ENCODE data around the gene CYBC1. TPM values are rescaled to one million over a fixed set of nuclear protein-coding genes. Genes with fewer than 3 reads are reported as not detected.

The CYBC1 gene
- total RNA-seq, 1 donor from 2014 or later, result 75.7 TPM

- peaks cover 31% of the 10 kb centered on the region for H3K36me3 Mint-ChIP-seq (ENCODE audit: low read depth, unreplicated experiment)
- no peak overlapping the region for H3K27ac Mint-ChIP-seq (ENCODE audit: unreplicated experiment)
- H3K4me3 Mint-ChIP-seq (ENCODE audit: unreplicated experiment), result no peak overlapping the region
- no peaks in the 10 kb centered on the region for H3K4me1 Mint-ChIP-seq (ENCODE audit: unreplicated experiment)
- peaks cover 5% of the 10 kb centered on the region for H3K27me3 Mint-ChIP-seq (ENCODE audit: unreplicated experiment)
- no peaks in the 10 kb centered on the region for H3K9me3 Mint-ChIP-seq (ENCODE audit: unreplicated experiment)
- no peak for TF ChIP-seq CTCF (IDR thresholded peaks at IDR 0.05; ENCODE audit: unreplicated experiment)
- no peak for DNase-seq (ENCODE audit: low spot score)
These were observed 35.9 kb upstream of the CYBC1 start for GRCh38 chr17:82486231-82487094.

GRCh38 chr17:82483836-82484235 is 33.3 kb upstream of the CYBC1 start:
- peaks cover 39% of the 10 kb centered on the region for H3K36me3 Mint-ChIP-seq (ENCODE audit: low read depth, unreplicated experiment)
- no peaks in the 10 kb centered on the region for H3K9me3 Mint-ChIP-seq (ENCODE audit: unreplicated experiment)
- H3K27ac Mint-ChIP-seq (ENCODE audit: unreplicated experiment), result no peak overlapping the region

GRCh38 chr17:82483204-82483660 is 32.7 kb upstream of the CYBC1 start:
- Mint-ChIP-seq H3K9me3 (ENCODE audit: unreplicated experiment) (no peaks in the 10 kb centered on the region), H3K27ac (ENCODE audit: unreplicated experiment) (no peak overlapping the region), H3K36me3 (ENCODE audit: low read depth, unreplicated experiment) (peaks cover 41% of the 10 kb centered on the region), H3K4me1 (ENCODE audit: unreplicated experiment) (no peaks in the 10 kb centered on the region), H3K27me3 (ENCODE audit: unreplicated experiment) (peaks cover 5% of the 10 kb centered on the region), H3K4me3 (ENCODE audit: unreplicated experiment) (peak overlapping the region; percentile 66)
- TF ChIP-seq CTCF (IDR thresholded peaks at IDR 0.05; ENCODE audit: unreplicated experiment), result no peak
- DNase-seq (ENCODE audit: low spot score), result no peak

More at GRCh38 chr17:82483836-82484235, 33.3 kb upstream of the CYBC1 start:
- Mint-ChIP-seq H3K27me3 (ENCODE audit: unreplicated experiment) (peaks cover 7% of the 10 kb centered on the region), H3K4me1 (ENCODE audit: unreplicated experiment) (no peaks in the 10 kb centered on the region), H3K4me3 (ENCODE audit: unreplicated experiment) (no peak overlapping the region)
- no peak for DNase-seq (ENCODE audit: low spot score)
- no peak for TF ChIP-seq CTCF (IDR thresholded peaks at IDR 0.05; ENCODE audit: unreplicated experiment)

GRCh38 chr17:82480318-82480717 is 29.8 kb upstream of the CYBC1 start:
- H3K4me3 Mint-ChIP-seq (ENCODE audit: unreplicated experiment), result no peak overlapping the region
- H3K4me1 Mint-ChIP-seq (ENCODE audit: unreplicated experiment), result no peaks in the 10 kb centered on the region
- no peak overlapping the region for H3K27ac Mint-ChIP-seq (ENCODE audit: unreplicated experiment)
- no peak for DNase-seq (ENCODE audit: low spot score)
- H3K36me3 Mint-ChIP-seq (ENCODE audit: low read depth, unreplicated experiment), result peaks cover 36% of the 10 kb centered on the region
- TF ChIP-seq CTCF (IDR thresholded peaks at IDR 0.05; ENCODE audit: unreplicated experiment), result no peak
- H3K9me3 Mint-ChIP-seq (ENCODE audit: unreplicated experiment), result no peaks in the 10 kb centered on the region
- peaks cover 3% of the 10 kb centered on the region for H3K27me3 Mint-ChIP-seq (ENCODE audit: unreplicated experiment)

- H3K36me3 Mint-ChIP-seq (ENCODE audit: low read depth, unreplicated experiment), result peaks cover 33% of the 10 kb centered on the region
- no peak for DNase-seq (ENCODE audit: low spot score)
- no peaks in the 10 kb centered on the region for H3K9me3 Mint-ChIP-seq (ENCODE audit: unreplicated experiment)
- no peak for TF ChIP-seq CTCF (IDR thresholded peaks at IDR 0.05; ENCODE audit: unreplicated experiment)
- no peak overlapping the region for H3K27ac Mint-ChIP-seq (ENCODE audit: unreplicated experiment)
- H3K4me3 Mint-ChIP-seq (ENCODE audit: unreplicated experiment), result no peak overlapping the region
- H3K27me3 Mint-ChIP-seq (ENCODE audit: unreplicated experiment), result peaks cover 2% of the 10 kb centered on the region
- no peaks in the 10 kb centered on the region for H3K4me1 Mint-ChIP-seq (ENCODE audit: unreplicated experiment)
These were observed 29.1 kb upstream of the CYBC1 start for GRCh38 chr17:82479602-82480001.

All from endothelial cell (in vitro differentiated cells).